Duodenal mucosa (tissue), 2 donors: ENCODE measurements around the gene DUSP11.
A peak's percentile ranks its signal among the peaks of the same experiment; 100 is the strongest.
"Not testable (repeated sequence)": the region's sequence is repeated elsewhere in the genome, so short reads cannot be mapped to it uniquely, and the experiment has no call there.

Experiments
- H3K27ac ChIP-seq: one replicate; pipeline ENCODE4 v1.7.0; 2013; ENCODE audit warnings: low read depth, low read length
- H3K27me3 ChIP-seq, 2 donors: one replicate each; pipeline ENCODE4 v1.7.0; 2013; ENCODE audit warnings: low read length in 2 of 2, control low read depth in 1 of 2; ENCODE audit not compliant: insufficient read depth in 2 of 2, control insufficient read depth in 1 of 2
- H3K36me3 ChIP-seq, 2 donors: one replicate each; pipeline ENCODE4 v1.7.0; 2013; ENCODE audit warnings: low read length in 2 of 2, control low read depth in 1 of 2; ENCODE audit not compliant: insufficient read depth in 2 of 2, control insufficient read depth in 1 of 2
- H3K4me1 ChIP-seq, 2 donors: one replicate each; pipeline ENCODE4 v1.7.0; 2013; ENCODE audit warnings: low read length in 2 of 2, control low read depth in 1 of 2; ENCODE audit not compliant: insufficient read depth in 2 of 2, control insufficient read depth in 1 of 2
- H3K4me3 ChIP-seq, 2 donors: one replicate each; pipeline ENCODE4 v1.7.0; 2013; ENCODE audit warnings: low read length in 2 of 2, low read depth in 1 of 2
- H3K9ac ChIP-seq, 2 donors: one replicate each; pipeline ENCODE4 v1.7.0; 2013; ENCODE audit warnings: low read length in 2 of 2, low read depth in 1 of 2
- H3K9me3 ChIP-seq, 2 donors: one replicate each; pipeline ENCODE4 v1.7.0; 2013; ENCODE audit warnings: low read length in 2 of 2, control low read depth in 1 of 2; ENCODE audit not compliant: control insufficient read depth in 1 of 2

The DUSP11 gene

GRCh38 chr2:73822276-73822675 lies 42.4 kb upstream of the DUSP11 start:
- no peak overlapping the region for H3K9ac ChIP-seq
- peaks cover 0 to 9% of the 10 kb centered on the region in 2 donors for H3K4me1 ChIP-seq
- no peaks in the 10 kb centered on the region for H3K27me3 ChIP-seq
- no peaks in the 10 kb centered on the region for H3K36me3 ChIP-seq
- no peak overlapping the region for H3K4me3 ChIP-seq
- no peaks in the 10 kb centered on the region for H3K9me3 ChIP-seq
- H3K27ac ChIP-seq: no peak overlapping the region

GRCh38 chr2:73821669-73822068 lies 41.8 kb upstream of the DUSP11 start:
- no peak overlapping the region for H3K27ac ChIP-seq
- no peaks in the 10 kb centered on the region for H3K27me3 ChIP-seq
- no peak overlapping the region for H3K4me3 ChIP-seq
- no peaks in the 10 kb centered on the region for H3K36me3 ChIP-seq
- no peaks in the 10 kb centered on the region for H3K9me3 ChIP-seq
- H3K4me1 ChIP-seq: peaks cover 0 to 9% of the 10 kb centered on the region in 2 donors
- H3K9ac ChIP-seq: no peak overlapping the region

- Histone ChIP-seq H3K36me3 (no peaks in the 10 kb centered on the region), H3K27me3 (no peaks in the 10 kb centered on the region), H3K4me3 (no peak overlapping the region), H3K9ac (no peak overlapping the region), H3K4me1 (peaks cover 0 to 9% of the 10 kb centered on the region in 2 donors), H3K9me3 (no peaks in the 10 kb centered on the region), H3K27ac (no peak overlapping the region)
Measured at GRCh38 chr2:73821227-73821626, 41.3 kb upstream of the DUSP11 start.

- H3K4me3 ChIP-seq: no peak overlapping the region
- no peak overlapping the region for H3K9ac ChIP-seq
- peaks cover 0 to 5% of the 10 kb centered on the region in 2 donors for H3K4me1 ChIP-seq
- H3K9me3 ChIP-seq: no peaks in the 10 kb centered on the region
- H3K27me3 ChIP-seq: peaks cover 0 to 3% of the 10 kb centered on the region in 2 donors
- H3K27ac ChIP-seq: no peak overlapping the region
- no peaks in the 10 kb centered on the region for H3K36me3 ChIP-seq
Measured at GRCh38 chr2:73818296-73818695, 38.4 kb upstream of the DUSP11 start.

- H3K27ac ChIP-seq: no peak overlapping the region
- H3K9me3 ChIP-seq: no peaks in the 10 kb centered on the region
Measured at GRCh38 chr2:73812635-73813034, 32.7 kb upstream of the DUSP11 start.

GRCh38 chr2:73811878-73812277 lies 32.0 kb upstream of the DUSP11 start:
- Histone ChIP-seq H3K4me1 (no peaks in the 10 kb centered on the region), H3K9ac (no peak overlapping the region), H3K27ac (no peak overlapping the region), H3K36me3 (no peaks in the 10 kb centered on the region), H3K27me3 (peaks cover 0 to 3% of the 10 kb centered on the region in 2 donors), H3K9me3 (no peaks in the 10 kb centered on the region), H3K4me3 (no peak overlapping the region)

More at GRCh38 chr2:73812635-73813034, 32.7 kb upstream of the DUSP11 start:
- no peak overlapping the region for H3K4me3 ChIP-seq
- no peaks in the 10 kb centered on the region for H3K36me3 ChIP-seq
- H3K9ac ChIP-seq: no peak overlapping the region
- peaks cover 0 to 3% of the 10 kb centered on the region in 2 donors for H3K27me3 ChIP-seq
- no peaks in the 10 kb centered on the region for H3K4me1 ChIP-seq

- H3K4me3 ChIP-seq, H3K27me3 ChIP-seq, H3K36me3 ChIP-seq, H3K4me1 ChIP-seq, H3K9me3 ChIP-seq, H3K27ac ChIP-seq, H3K9ac ChIP-seq: not testable (repeated sequence)
Measured at GRCh38 chr2:73783883-73784282, 4.0 kb upstream of the DUSP11 start, which contains the start of gene C2orf78. TSS of gene C2orf78 (plus strand) at chr2:73784183. CDS start at chr2:73784310, 127 bp downstream.

GRCh38 chr2:73783402-73783801 lies 3.5 kb upstream of the DUSP11 start:
- H3K27me3 ChIP-seq, H3K4me1 ChIP-seq, H3K9ac ChIP-seq, H3K9me3 ChIP-seq, H3K36me3 ChIP-seq, H3K4me3 ChIP-seq, H3K27ac ChIP-seq: not testable (repeated sequence)

GRCh38 chr2:73780237-73780582 lies 307 bp upstream of the DUSP11 start:
- no peak overlapping the region for H3K9ac ChIP-seq
- peaks cover 11 to 13% of the 10 kb centered on the region in 2 donors for H3K4me1 ChIP-seq
- peak overlapping the region; percentile 91 to 100 for H3K4me3 ChIP-seq
- no peak overlapping the region for H3K27ac ChIP-seq
- H3K9me3 ChIP-seq: no peaks in the 10 kb centered on the region
- peaks cover 5 to 11% of the 10 kb centered on the region in 2 donors for H3K36me3 ChIP-seq
- no peaks in the 10 kb centered on the region for H3K27me3 ChIP-seq

GRCh38 chr2:73778867-73779466 lies 936 bp downstream of the DUSP11 start:
- H3K9ac ChIP-seq: peak overlapping the region; percentile 84 to 96
- not testable (repeated sequence) for H3K27ac ChIP-seq

More at GRCh38 chr2:73778867-73779466, 936 bp downstream of the DUSP11 start:
- Histone ChIP-seq H3K36me3 (peaks cover 7 to 23% of the 10 kb centered on the region in 2 donors), H3K4me3 (peak overlapping the region; percentile 91 to 100), H3K4me1 (peaks cover 11 to 13% of the 10 kb centered on the region in 2 donors)
- H3K9me3 ChIP-seq, H3K27me3 ChIP-seq: not testable (repeated sequence)
